GM19023 (cell line): ENCODE data around the gene SFMBT2.
A peak's percentile ranks its signal among the peaks of the same experiment; 100 is the strongest.
"Not testable (repeated sequence)": the region's sequence is repeated elsewhere in the genome, so short reads cannot be mapped to it uniquely, and the experiment has no call there.

ENCODE experiments used
- ATAC-seq: cut with Tn5 transposase; IDR thresholded peaks from one replicate; pipeline ENCODE4 v1.9.1; 2021; ENCODE audit warnings: mild to moderate bottlenecking, moderate library complexity; ENCODE audit not compliant: unreplicated experiment

SFMBT2 gene

GRCh38 chr10:7193369-7193768 lies 217.5 kb downstream of the SFMBT2 start:
- peak; percentile 38 for ATAC-seq

- ATAC-seq = peak; percentile 51
These were observed 217.9 kb downstream of the SFMBT2 start for GRCh38 chr10:7192831-7193361.

- ATAC-seq = no peak
These were observed 218.8 kb downstream of the SFMBT2 start for GRCh38 chr10:7192061-7192460.

DNA sequence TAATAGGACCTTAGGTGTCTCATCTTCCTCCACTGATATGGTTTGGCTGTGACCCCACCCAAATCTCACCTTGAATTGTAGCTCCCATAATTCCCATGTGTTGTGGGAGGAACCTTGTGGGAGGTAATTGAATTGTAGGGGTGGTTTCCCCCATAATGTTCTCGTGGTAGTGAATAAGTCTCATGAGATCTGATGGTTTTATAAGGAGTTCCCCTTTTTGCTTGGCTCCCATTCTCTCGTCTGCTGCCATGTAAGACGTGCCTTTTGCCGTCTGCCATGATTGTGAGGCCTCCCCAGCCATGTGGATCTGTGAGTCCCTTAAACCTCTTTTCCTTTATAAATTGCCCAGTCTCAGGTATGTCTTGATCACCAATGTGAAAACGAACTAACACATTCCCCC lies 220.1 kb downstream of the SFMBT2 start:
- not testable (repeated sequence) for ATAC-seq

GRCh38 chr10:7189909-7190308 lies 220.9 kb downstream of the SFMBT2 start:
- ATAC-seq = no peak

GRCh38 chr10:7188456-7189050 lies 222.3 kb downstream of the SFMBT2 start:
- no peak for ATAC-seq

GRCh38 chr10:7186387-7187018 lies 224.3 kb downstream of the SFMBT2 start:
- no peak for ATAC-seq

GRCh38 chr10:7185367-7185690 lies 225.5 kb downstream of the SFMBT2 start:
- no peak for ATAC-seq

DNA sequence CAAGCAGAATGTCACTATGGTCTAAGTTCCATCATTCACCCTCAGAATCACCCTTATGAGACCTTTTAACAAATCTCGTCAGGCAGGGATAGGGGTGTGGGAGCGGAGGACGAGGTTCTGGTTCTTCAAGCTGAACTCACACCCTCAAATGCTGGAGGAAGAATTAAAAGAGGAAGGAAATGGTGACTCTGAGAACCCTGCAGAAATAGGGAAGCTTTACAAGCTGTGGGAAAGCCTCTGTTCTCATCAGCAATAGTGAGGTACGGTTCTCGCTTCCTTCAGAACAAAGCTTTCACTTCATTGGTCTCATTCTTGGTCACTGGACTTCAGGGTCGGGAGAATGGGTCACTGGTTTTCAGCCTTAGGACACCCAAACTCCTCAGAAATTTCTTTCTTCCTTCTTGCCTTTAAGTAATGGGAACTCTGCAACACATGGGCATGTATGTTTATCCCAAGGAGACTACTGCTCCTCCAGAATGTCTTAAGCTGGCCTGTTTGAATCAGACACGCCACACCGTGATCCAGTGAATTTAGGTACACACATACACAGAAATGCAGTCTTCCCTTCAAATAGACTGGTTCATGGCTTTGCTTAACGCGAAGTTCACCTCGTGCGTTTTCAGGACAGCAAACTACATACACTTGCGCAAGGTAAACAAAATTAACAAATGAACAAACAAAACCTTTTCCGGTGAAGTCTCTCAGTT lies 226.0 kb downstream of the SFMBT2 start:
- ATAC-seq = peak; percentile 58

DNA sequence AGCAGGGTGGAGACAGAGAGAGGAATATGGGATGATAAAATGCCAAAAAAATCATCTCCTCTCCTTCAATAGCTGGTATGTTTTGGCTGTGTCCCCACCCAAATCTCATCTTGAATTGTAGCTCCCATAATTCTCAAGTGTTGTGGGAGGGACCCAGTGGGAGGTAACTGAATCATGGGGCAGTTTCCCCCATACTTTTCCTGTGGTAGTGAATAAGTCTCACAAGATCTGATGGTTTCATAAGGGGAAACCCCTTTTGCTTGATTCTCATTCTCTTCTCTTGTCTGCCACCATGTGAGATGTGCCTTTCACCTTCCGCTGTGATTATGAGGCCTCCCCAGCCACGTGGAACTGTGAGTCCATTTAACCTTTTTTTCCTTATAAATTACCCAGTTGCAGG lies 226.7 kb downstream of the SFMBT2 start:
- not testable (repeated sequence) for ATAC-seq

- ATAC-seq = not testable (repeated sequence)
These were observed 228.5 kb downstream of the SFMBT2 start for GRCh38 chr10:7182327-7182726.

DNA sequence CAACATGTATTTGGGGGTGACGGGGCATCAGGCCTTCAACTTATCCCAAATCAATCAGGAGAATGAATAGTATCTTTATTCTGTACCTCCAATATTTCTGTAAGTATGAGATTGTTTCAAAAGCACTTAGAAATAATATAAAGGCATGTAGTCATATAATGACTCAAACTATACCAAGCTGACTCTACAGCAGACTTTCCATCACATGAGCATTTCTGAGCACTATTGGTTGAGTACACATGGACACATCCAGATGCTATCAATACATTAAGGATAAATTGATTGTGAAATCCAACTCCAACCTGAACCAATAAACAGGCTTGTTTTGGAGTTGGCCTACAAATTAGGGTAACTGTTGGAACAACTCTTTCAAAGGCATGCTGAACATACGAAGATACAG lies 229.4 kb downstream of the SFMBT2 start:
- ATAC-seq = no peak

DNA sequence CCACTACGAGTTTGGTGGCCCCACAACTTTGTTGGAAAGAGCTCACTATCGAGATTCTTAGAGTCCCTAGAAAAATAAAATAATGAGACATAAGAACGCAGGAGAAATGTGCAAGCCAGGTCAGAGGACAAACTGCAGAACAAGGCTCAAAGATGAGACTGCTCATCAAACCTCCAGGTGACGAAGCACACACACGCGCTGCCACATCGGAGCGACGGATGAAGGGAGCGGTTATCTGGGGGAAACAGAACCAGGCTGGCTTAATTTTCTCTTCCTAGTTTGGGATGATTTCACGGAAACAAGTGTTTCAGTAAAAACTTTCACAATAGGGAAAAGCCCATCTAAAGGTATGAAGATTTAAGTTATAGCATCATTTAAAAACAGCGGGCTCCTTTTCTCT lies 231.3 kb downstream of the SFMBT2 start:
- ATAC-seq = no peak

DNA sequence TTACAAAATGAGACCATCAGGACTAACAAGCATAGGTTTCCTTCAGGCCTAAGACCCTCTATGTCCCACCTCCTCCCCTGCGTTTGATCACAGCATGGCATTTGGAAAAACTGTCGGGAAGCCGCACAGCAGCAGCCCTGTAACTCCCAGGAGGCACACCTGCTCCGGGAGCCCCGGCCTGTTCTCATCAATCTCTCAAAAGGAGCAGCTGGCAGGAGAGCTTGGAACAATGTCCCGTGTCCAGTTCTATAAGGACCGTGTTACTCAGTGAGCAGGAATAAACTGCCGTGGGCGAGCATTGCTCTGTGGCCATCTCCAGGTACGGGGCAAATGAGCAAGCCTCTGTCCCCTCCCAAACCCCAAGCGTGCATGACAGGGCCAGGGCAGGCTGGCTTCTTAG lies 236.9 kb downstream of the SFMBT2 start:
- ATAC-seq = no peak

DNA sequence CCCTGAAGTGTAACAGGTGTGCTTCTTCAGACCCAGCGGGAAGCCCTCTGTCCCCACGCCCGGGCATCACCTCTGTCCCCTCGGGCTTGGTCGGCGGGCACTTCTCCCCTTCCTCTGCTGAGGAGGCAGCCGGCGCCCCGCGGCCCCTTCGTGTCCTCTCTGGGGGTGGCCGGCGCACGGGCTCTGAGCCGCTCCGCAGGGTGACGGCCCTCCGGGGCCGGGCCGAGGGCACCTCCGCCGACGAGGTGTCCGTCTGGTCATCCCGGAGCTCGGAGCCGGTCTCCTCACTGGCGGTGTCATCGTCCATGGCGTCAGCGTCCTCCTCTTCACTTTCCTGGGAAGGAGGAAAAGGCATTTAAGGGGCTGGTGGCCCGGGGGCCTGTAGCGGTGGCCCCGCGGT lies 239.0 kb downstream of the SFMBT2 start:
- no peak for ATAC-seq

DNA sequence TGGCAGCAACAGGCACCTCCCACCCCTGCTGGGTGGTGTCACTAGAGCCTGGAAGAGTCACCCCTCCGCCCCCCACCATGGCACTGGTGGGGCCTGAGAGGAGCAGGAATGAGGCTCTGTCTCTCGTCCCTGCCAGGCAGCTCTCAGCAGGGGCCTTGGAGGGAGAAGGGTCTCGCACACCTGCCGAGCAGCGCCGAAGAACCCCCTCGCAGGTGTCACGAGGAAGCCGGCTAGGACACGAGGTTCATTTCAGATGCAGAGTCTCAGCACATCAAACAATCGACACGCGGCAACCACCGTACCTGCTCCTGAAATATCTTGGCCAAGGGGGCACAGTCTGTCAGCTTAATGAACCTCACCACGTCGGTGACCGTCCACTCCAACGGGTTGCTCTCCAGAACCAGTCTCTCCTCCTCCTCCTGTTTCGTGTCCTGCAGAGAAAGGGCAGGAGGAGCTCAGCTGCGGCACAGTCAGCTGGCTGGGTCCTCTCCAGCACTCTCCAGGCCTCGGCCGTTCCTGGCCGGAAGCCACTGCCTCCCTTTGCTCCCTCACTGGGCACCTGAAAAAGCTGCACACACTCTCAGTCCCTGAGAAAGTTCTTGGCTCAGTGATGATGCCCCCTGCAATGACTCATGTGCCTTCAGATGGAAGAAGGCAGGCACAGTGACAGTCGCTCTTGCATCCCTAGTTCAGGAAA lies 240.1 kb downstream of the SFMBT2 start:
- no peak for ATAC-seq

DNA sequence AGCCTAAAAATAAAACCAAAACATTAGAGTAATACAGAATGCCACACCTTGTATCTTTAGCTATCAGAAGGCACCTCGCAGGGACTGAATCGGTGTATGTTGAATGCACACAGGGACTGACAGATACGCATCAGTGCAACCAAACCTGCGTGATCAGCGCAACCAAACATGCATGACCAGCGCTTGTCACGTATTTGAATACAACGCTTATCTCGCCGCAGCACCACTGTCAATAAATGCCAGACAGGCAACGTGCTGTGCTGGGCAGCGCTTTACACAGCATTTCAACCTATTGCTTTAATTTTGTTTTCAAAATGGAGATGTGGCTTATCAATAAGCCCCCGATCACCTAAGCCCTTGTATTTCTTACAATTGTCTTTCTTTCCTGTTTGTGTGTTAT lies 242.4 kb downstream of the SFMBT2 start:
- no peak for ATAC-seq

GRCh38 chr10:7165500-7166177 lies 245.2 kb downstream of the SFMBT2 start:
- no peak for ATAC-seq

GRCh38 chr10:7164955-7165354 lies 245.9 kb downstream of the SFMBT2 start:
- no peak for ATAC-seq

- no peak for ATAC-seq
These were observed 248.5 kb downstream of the SFMBT2 start for GRCh38 chr10:7162331-7162730.
